ENCODE results near the gene HTRA3.

Gene HTRA3

GRCh38 chr4:8247047-8247930 lies 22.3 kb upstream of the HTRA3 start:
- no peak for DNase-seq (ENCODE audit: low read depth)

GRCh38 chr4:8248091-8248490 lies 21.5 kb upstream of the HTRA3 start:
- no peak for DNase-seq (ENCODE audit: low read depth)

- DNase-seq (ENCODE audit: low read depth): no peak
Measured at GRCh38 chr4:8250227-8250626, 19.3 kb upstream of the HTRA3 start.

- DNase-seq (ENCODE audit: low read depth): no peak
Measured at GRCh38 chr4:8250637-8251036, 18.9 kb upstream of the HTRA3 start.

GRCh38 chr4:8251110-8251883 lies 18.3 kb upstream of the HTRA3 start:
- no peak for DNase-seq (ENCODE audit: low read depth)

- no peak for DNase-seq (ENCODE audit: low read depth)
Measured at GRCh38 chr4:8252301-8253173, 17.0 kb upstream of the HTRA3 start.

DNA sequence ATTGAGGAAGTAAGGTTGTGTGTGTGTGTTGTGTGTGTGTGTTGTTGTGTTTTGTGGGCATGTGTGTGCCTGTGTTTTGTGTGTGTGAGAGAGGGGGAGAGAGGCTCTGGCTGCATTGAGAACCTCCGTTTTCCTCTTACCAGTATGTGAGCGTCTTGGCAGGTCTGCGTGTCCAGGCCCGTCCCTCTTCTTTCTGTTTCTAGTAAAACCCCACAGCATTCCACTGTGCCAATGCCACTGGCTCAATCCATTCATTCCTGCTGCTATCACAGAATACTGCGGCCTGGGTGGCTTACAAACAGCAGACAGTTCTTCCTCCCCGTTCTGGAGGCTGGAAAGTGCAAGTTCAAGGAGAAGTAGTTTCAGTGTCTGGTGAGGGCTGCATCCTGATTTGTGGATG lies 15.5 kb upstream of the HTRA3 start:
- DNase-seq (ENCODE audit: low read depth): no peak

GRCh38 chr4:8255698-8256441 lies 13.7 kb upstream of the HTRA3 start:
- DNase-seq (ENCODE audit: low read depth): no peak

GRCh38 chr4:8257854-8258253 lies 11.7 kb upstream of the HTRA3 start:
- DNase-seq (ENCODE audit: low read depth): no peak

- DNase-seq (ENCODE audit: low read depth): no peak
Measured at GRCh38 chr4:8258552-8259212, 10.9 kb upstream of the HTRA3 start.

GRCh38 chr4:8259743-8260430 lies 9.7 kb upstream of the HTRA3 start:
- no peak for DNase-seq (ENCODE audit: low read depth)

DNA sequence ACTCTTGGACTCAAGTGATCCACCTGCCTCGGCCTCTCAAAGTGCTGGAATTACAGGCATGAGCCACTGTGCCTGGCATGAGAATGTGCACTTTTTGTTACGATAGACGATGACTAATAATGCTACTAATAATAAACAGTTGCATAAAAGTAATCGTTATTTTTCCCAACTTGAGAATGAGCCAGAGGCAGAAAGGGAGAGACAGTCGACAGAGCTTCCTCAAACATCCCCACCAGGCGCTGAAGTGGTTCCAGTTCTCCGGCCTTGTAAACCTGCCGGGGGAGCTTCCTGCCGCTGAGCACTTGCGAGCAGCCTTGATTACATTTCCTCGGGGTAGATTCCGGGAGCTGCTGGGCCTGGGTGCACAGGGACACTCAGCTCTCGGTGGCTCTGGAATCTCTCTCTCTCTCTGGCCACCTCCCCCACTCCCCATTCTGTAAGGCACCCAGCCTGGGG lies 8.9 kb upstream of the HTRA3 start:
- no peak for DNase-seq (ENCODE audit: low read depth)

GRCh38 chr4:8261851-8262535 lies 7.6 kb upstream of the HTRA3 start:
- no peak for DNase-seq (ENCODE audit: low read depth)

DNA sequence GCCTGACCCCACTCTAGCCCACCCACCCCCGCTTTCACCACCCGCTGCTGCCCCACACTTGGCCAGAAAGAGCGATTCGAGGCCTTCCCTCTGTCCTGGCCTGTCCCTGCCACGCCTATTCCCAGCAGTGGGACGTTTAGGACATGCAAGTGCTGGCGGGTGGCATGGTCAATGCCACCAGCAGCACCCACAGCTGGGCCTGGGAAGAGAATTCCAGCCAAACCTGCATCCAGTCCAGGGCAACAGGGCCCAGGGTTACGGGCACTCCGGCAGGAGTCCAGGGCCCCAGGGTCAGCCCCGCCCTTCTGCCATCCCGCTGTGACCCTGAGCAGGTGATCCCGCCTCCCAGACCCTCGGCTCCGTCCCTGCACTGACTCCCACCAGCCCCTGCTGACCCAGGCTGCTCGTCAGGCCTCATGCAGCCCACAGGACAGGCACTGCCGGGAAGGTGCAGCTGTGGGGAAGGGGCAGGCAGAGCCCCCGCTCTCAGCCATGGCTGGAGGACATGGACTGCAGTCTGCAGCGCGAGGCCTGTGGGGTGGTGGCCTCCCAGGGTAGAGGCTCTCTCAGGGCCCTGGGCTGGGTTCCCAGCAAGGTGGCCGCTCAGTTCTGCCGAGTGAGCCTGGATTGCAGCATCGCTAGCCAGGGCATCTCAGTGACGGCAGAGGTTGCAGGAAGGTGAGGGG lies 6.8 kb upstream of the HTRA3 start:
- DNase-seq (ENCODE audit: low read depth): no peak

- no peak for DNase-seq (ENCODE audit: low read depth)
Measured at GRCh38 chr4:8263397-8263796, 6.2 kb upstream of the HTRA3 start.

- no peak for DNase-seq (ENCODE audit: low read depth)
Measured at GRCh38 chr4:8264106-8264505, 5.4 kb upstream of the HTRA3 start.

DNA sequence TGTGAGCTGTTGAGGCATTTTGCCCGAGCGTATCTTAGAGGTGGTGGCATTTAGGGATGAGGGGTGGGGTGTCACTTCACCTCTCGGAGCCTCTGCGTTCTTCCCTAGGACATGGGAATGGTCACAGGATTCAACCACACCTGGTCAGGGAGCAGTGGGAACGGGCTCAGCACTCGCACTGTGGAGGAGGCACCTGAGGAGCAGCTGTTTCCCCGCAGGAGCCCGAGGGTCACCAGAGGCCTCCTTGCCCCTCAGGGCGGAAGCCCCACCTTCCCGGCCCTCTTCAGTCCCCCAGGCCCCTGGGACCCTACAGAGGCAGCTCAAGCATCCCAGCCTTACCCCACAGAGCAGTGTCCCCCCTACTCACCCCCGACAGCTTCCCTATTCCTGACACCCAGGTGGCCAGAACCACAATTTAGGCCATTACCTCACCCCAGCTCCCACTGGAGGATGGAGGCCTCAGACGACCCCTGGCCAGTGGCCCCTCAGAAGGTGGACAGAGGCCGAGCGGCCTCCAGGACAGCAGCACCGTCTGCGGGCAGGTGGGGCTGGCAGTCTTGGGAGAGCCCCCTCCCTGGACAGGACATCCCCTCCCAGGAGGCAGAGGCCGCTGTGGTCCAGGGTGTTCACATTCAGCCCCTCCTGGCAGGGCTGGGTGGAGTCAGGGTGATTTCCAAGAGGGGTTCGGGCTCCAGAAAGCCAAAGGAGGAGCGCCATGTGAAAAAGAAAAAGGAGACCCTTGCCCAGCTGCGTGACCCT lies 4.2 kb upstream of the HTRA3 start:
- DNase-seq (ENCODE audit: low read depth): no peak

DNA sequence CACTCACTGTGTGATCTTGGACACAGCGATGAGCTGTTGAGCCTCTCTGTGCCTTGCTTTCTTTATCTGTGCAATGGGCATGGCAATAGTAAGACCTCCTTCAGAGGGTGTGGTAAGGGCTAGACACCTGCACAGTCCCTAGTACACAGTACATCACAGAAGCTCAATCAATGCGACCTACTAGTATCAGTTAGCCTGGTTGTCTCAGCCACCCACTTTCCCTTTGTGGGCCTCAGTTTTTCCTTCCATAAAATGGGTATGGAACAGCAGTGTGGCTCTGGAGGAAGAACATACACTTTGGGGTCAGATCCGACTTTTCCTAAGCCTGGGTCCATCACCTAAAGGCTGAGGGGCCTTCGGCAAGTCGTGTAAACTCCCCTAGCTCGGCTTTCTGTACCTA lies 3.5 kb upstream of the HTRA3 start:
- DNase-seq (ENCODE audit: low read depth): no peak

All from stimulated activated CD8-positive, alpha-beta memory T cell treated with anti-CD3 and anti-CD28 coated beads, Interleukin-12 subunit alpha, Interleukin-12 subunit beta, amount 100 ng/mL, for 1 hour (primary cell).